DND-41 (cell line): ENCODE results near the gene PSMB11.
A peak's percentile ranks its signal among the peaks of the same experiment; 100 is the strongest.

ENCODE experiments used
- ATAC-seq: fragments of 200-7000 bp; cut with Tn5 transposase; 3 replicates; pipeline ENCODE4 v1.9.1; 2021; ENCODE audit warnings: low read depth; ENCODE audit not compliant: insufficient read depth
- DNase-seq: peaks from one replicate; pipeline ENCODE4 v3.0.0-alpha.2; 2020
- H2AFZ ChIP-seq: 2 replicates; pipeline ENCODE4 v1.6.0; 2012; ENCODE audit warnings: low read depth, low read length
- H3K27ac ChIP-seq: 2 replicates; pipeline ENCODE4 v1.5.1; 2012; ENCODE audit warnings: low read length, inconsistent platforms
- H3K27me3 ChIP-seq: fragments of 200-600 bp; sonication (generic); 2 replicates; pipeline ENCODE4 v1.6.0; 2012; ENCODE audit warnings: low read length, mild to moderate bottlenecking, inconsistent platforms; ENCODE audit not compliant: insufficient read depth, poor library complexity
- H3K36me3 ChIP-seq: 2 replicates; pipeline ENCODE4 v1.5.1; 2012; ENCODE audit warnings: low read length, inconsistent platforms; ENCODE audit not compliant: insufficient read depth
- H3K4me1 ChIP-seq: 2 replicates; pipeline ENCODE4 v1.5.1; 2012; ENCODE audit warnings: mild to moderate bottlenecking, low read length; ENCODE audit not compliant: insufficient read depth
- H3K4me2 ChIP-seq: 2 replicates; pipeline ENCODE4 v1.6.0; 2012; ENCODE audit warnings: mild to moderate bottlenecking, moderate library complexity, low read length, inconsistent platforms; ENCODE audit not compliant: insufficient read depth
- H3K4me3 ChIP-seq, 2 experiments: fragments of 200-600 bp in 1 of 2; shearing (Covaris generic) in 1 of 2; 2 replicates each; pipeline ENCODE4 v1.5.1; 2012 to 2016; ENCODE audit warnings: inconsistent platforms in 2 of 2, low read length in 2 of 2, mild to moderate bottlenecking in 2 of 2, low read depth in 1 of 2, moderate library complexity in 1 of 2
- H3K79me2 ChIP-seq: 2 replicates; pipeline ENCODE4 v1.6.0; 2012; ENCODE audit warnings: low read length, inconsistent platforms; ENCODE audit not compliant: insufficient read depth
- H3K9ac ChIP-seq: 2 replicates; pipeline ENCODE4 v1.6.0; 2012; ENCODE audit warnings: low read depth, mild to moderate bottlenecking, inconsistent platforms, low read length, moderate library complexity
- H3K9me3 ChIP-seq: 2 replicates; pipeline ENCODE4 v1.5.1; 2012; ENCODE audit warnings: low read length, moderate library complexity, mild to moderate bottlenecking, inconsistent platforms; ENCODE audit not compliant: insufficient read depth, severe bottlenecking
- H4K20me1 ChIP-seq: 2 replicates; pipeline ENCODE4 v1.6.0; 2012; ENCODE audit warnings: low read length; ENCODE audit not compliant: insufficient read depth
- CTCF ChIP-seq: IDR thresholded peaks from 2 replicates; pipeline ENCODE4 v1.5.1; 2012; ENCODE audit warnings: borderline replicate concordance, low read length, moderate library complexity, mild to moderate bottlenecking; ENCODE audit not compliant: poor library complexity, severe bottlenecking; ENCODE audit errors: extremely low read depth
- EZH2 ChIP-seq: IDR thresholded peaks from 3 replicates; pipeline ENCODE4 v1.6.1; 2012; ENCODE audit warnings: borderline replicate concordance, low read depth, mild to moderate bottlenecking, moderate library complexity, low read length, inconsistent platforms; ENCODE audit not compliant: severe bottlenecking

The PSMB11 gene

GRCh38 chr14:23052671-23053070 lies 10.7 kb downstream of the PSMB11 start:
- peaks cover 6% of the 10 kb centered on the region; the same call in 1 of the 2 replicates for H4K20me1 ChIP-seq
- ATAC-seq (no peak), DNase-seq (no peak)
- H3K4me1 ChIP-seq: peaks cover 13% of the 10 kb centered on the region
- H3K4me2 ChIP-seq: no peak overlapping the region
- no peaks in the 10 kb centered on the region for H3K79me2 ChIP-seq
- H3K27me3 ChIP-seq: peaks cover 6% of the 10 kb centered on the region
- H3K27ac ChIP-seq: no peak overlapping the region
- no peak for TF ChIP-seq CTCF
- TF ChIP-seq EZH2: no peak
- H3K9me3 ChIP-seq: no peaks in the 10 kb centered on the region
- no peak overlapping the region for H3K4me3 ChIP-seq
- H2AFZ ChIP-seq: no peak overlapping the region
- no peak overlapping the region for H3K9ac ChIP-seq
- no peaks in the 10 kb centered on the region for H3K36me3 ChIP-seq

GRCh38 chr14:23053426-23053825 lies 11.4 kb downstream of the PSMB11 start:
- DNase-seq: no peak
- Histone ChIP-seq H3K36me3 (no peaks in the 10 kb centered on the region), H3K79me2 (no peaks in the 10 kb centered on the region)

GRCh38 chr14:23054000-23054811 lies 12.2 kb downstream of the PSMB11 start:
- H3K9me3 ChIP-seq: no peaks in the 10 kb centered on the region
- TF ChIP-seq EZH2: no peak
- peak; percentile 63 for TF ChIP-seq CTCF
- H3K27me3 ChIP-seq: peaks cover 6% of the 10 kb centered on the region
- ATAC-seq: no peak
- H4K20me1 ChIP-seq: peaks cover 8% of the 10 kb centered on the region; the same call in 1 of the 2 replicates
- no peak overlapping the region for H2AFZ ChIP-seq
- H3K4me2 ChIP-seq: no peak overlapping the region
- no peak overlapping the region for H3K27ac ChIP-seq
- no peak overlapping the region for H3K9ac ChIP-seq
- no peaks in the 10 kb centered on the region for H3K79me2 ChIP-seq
- peak; percentile 42 for DNase-seq
- H3K4me3 ChIP-seq: no peak overlapping the region
- H3K4me1 ChIP-seq: peaks cover 19% of the 10 kb centered on the region
- peaks cover 7% of the 10 kb centered on the region for H3K36me3 ChIP-seq

More at GRCh38 chr14:23053426-23053825, 11.4 kb downstream of the PSMB11 start:
- Histone ChIP-seq H3K27ac (no peak overlapping the region), H3K9ac (no peak overlapping the region), H3K4me2 (no peak overlapping the region), H2AFZ (no peak overlapping the region), H3K9me3 (no peaks in the 10 kb centered on the region), H4K20me1 (peaks cover 8% of the 10 kb centered on the region; the same call in 1 of the 2 replicates), H3K4me1 (peaks cover 19% of the 10 kb centered on the region), H3K27me3 (peaks cover 6% of the 10 kb centered on the region), H3K4me3 (no peak overlapping the region)
- TF ChIP-seq EZH2 (no peak), CTCF (no peak)
- ATAC-seq: no peak

- no peak for TF ChIP-seq EZH2
- TF ChIP-seq CTCF: no peak
- Histone ChIP-seq H2AFZ (no peak overlapping the region), H3K36me3 (peaks cover 13% of the 10 kb centered on the region)
These were observed 13.1 kb downstream of the PSMB11 start for GRCh38 chr14:23055147-23055550.

More at GRCh38 chr14:23055147-23055550, 13.1 kb downstream of the PSMB11 start:
- Histone ChIP-seq H4K20me1 (peaks cover 8% of the 10 kb centered on the region), H3K9me3 (no peaks in the 10 kb centered on the region), H3K9ac (no peak overlapping the region), H3K4me2 (no peak overlapping the region), H3K79me2 (no peaks in the 10 kb centered on the region), H3K27me3 (peaks cover 6% of the 10 kb centered on the region), H3K27ac (no peak overlapping the region), H3K4me1 (peaks cover 19% of the 10 kb centered on the region), H3K4me3 (no peak overlapping the region)
- DNase-seq (no peak), ATAC-seq (no peak)
